GM21717 (cell line): Measurements from ENCODE around the gene HS3ST5.
A peak's percentile ranks its signal among the peaks of the same experiment; 100 is the strongest.

Experiments used
- ATAC-seq: cut with Tn5 transposase; IDR thresholded peaks from one replicate; pipeline ENCODE4 v1.9.1; 2021; ENCODE audit warnings: mild to moderate bottlenecking, moderate library complexity; ENCODE audit not compliant: unreplicated experiment

The HS3ST5 gene

GRCh38 chr6:114008331-114008730 is 334.5 kb downstream of the HS3ST5 start:
- no peak for ATAC-seq

GRCh38 chr6:114007516-114007915 is 335.3 kb downstream of the HS3ST5 start:
- ATAC-seq = peak; percentile 53
